GM19043 (cell line): ENCODE results near the gene RGS9BP.
"Not testable (repeated sequence)": the region's sequence is repeated elsewhere in the genome, so short reads cannot be mapped to it uniquely, and the experiment has no call there.

Experiments
- ATAC-seq: cut with Tn5 transposase; IDR thresholded peaks from one replicate; pipeline ENCODE4 v1.9.1; 2021; ENCODE audit warnings: low read depth; ENCODE audit not compliant: unreplicated experiment

RGS9BP gene, protein sequence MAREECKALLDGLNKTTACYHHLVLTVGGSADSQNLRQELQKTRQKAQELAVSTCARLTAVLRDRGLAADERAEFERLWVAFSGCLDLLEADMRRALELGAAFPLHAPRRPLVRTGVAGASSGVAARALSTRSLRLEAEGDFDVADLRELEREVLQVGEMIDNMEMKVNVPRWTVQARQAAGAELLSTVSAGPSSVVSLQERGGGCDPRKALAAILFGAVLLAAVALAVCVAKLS

DNA sequence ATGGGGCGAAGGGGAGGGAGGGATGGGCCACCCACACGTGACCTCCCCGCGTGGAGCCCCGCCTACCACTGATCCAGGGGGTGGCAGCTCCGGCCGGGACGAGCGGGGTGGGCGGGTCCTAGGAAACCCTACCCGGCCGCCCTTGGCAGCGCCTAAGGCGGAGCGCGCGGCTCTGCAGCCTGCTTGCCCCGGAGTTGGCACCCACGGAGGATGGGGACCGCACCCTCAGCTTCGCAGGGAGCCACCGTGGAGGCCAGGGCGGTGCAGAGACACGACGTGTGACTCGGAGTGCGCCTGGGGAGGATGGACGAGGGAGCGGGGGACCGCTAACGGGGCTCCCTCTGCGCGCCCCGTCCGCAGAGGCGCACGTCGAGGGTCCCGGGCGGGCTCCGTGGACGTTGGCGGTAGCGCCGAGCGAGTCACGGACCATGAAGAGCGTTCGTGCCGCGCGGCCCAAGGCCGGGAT is at the start of gene RGS9BP:
Gene RGS9BP (plus strand): TSS at position 129 of the 466 bp plus-strand sequence. CDS start 416 bp downstream, outside the sequence.
- ATAC-seq: no peak

DNA sequence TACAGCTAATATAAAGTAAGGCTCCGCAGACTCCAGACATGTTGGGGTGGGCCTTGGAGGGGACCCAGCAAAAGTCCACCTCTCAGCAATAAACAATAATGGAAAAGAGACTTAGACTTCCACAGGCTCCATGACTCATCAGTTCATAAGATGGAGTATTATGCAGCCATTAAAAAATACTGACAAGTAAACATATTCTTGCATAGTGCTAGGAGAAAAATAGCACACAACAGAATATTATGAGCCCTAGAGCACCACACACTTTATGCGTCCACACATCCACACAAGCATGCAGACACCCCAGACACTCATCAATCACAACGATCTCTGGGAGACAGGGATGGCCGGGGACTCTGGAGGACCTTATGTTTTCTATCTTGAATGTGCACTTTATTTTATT is 48.7 kb upstream of the RGS9BP start:
- no peak for ATAC-seq

DNA sequence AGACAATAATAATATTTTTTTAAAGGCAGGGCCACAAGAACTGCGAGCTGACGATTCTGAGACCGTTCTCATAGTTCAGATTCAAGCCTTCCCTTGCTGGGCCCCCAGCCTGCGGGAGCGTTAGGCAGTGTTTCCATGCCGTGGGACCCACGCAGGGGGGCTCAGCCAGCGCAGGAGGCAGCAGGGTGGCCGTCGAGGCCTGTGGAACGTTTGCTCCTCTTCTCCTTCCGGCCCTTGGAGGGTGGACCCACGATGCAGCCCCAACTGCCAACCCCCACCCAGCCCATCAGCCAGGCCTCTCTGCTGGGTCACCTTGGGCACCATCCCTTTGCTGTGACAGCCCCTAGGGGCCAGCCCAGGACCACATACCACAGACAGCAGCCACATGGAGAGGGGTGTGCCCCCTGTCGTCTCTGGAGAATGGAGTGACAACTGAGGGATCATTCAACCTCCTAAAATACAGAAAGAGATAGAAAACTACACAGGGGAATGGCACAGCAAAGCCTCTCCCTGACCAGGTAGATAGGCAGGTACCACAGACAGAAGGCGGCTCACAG is 47.9 kb upstream of the RGS9BP start:
- no peak for ATAC-seq

DNA sequence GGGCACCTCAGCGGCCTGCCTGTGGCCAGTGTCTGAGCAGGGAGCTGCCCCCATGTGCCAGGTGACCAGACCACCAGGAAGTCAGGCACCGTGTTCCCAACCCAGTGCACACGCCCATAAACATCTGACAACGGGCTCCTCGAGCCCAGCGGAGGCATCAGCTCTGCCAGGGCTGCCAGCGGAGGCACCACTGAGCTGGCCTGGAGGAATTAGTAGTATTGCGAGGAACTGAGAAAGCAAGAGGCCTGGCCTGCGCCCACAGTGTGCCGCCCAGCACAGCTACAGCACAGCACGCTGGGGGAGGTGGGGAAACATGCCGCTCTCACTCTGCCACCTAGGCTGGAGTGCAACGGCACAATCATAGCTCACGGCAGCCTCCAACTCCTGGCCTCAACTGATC is 45.3 kb upstream of the RGS9BP start:
- ATAC-seq: no peak

DNA sequence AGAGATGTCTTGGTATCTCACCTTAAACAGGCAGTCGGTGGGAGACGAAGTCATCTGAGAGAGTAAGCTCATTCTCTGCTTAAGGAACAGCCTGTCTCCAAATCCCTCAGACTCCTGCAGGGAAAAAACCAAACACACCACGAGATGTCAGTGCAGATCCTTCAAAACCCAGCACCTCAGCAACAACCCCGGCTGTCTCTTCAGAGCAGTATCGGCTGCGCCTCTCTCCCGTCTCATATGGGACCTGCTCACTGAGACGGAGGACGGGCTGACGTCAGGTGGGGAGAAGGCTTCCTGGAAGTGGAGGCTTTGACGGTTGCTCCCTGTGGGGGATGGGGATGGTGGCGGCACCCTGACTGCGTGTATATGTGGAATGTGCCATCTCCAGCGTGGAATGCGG is 44.3 kb upstream of the RGS9BP start:
- ATAC-seq: no peak

DNA sequence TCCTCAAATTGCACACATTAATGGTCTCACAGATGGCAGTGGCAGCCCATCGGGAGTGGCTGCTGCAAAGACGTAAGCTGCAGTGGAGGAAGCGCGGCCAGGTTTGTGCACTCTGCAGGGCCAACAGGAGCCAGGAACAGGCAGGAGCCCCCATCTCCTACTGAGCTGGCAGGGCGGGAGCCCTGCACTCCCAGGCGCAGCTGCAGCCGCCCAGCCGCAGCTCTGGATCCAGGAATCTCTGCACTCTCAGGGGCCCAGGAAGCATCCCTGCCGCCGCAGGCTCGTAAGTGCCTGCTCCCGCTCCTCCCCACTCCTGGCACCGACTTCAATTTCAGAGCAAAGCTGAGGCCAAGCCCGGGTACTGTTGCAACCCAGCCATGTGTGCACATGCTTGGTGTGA is 38.2 kb upstream of the RGS9BP start:
- no peak for ATAC-seq

DNA sequence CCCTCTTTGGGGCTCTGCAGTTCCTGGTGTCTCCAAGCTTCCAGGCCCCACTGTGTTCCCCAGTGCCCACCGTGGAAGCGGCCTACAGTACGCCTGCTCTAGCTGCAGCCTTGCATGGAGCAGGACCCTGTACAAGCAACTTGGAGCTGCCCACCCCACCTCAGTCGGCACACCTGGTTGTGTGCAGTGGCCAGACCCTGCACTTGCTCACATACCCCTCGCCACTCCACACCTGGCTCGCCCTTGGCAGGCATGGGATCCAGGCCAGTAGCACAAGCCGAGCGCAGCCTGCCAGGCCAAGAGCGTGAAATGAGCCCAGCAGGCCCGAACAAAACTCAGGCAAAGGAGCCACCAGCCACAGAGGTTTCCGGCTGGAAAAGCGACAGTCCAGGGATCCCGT is 37.0 kb upstream of the RGS9BP start:
- ATAC-seq: no peak

DNA sequence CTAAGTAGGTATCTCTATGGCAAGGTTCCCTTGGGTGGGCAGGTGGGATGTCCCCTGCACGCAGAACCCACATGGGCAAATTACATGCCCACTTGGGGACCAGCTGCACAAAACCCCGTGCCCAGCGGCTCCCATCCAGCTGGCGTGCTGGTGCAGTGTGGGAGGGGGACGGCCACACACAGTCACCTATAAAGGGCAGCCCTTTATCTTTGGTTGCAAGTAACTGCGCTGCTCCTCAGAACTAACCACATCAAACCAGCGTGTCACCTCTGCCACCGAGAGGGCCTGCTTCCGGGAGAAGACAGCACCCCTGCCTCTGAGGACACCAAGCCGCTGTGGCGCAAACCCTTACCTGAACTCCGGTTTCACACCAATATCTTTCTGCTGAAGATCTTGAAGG is 32.9 kb upstream of the RGS9BP start:
- no peak for ATAC-seq

DNA sequence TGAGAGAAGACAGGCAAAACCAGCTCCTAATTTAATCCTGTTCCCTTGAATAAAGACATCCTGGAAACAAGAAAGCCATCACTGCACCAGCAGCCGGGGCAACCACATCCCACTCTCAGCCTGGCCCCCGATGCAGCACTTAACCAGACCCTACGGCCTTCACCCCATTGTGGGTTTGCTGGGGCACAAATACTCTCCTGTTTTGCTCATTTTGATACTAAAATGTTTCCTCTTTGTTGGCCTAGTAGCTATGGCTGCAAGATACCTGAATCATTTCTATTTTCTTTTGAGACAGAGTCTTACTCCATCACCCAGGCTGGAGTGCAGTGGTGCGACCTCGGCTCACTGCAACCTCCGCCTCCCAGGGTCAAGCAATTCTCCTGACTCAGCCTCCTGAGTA is 29.1 kb upstream of the RGS9BP start:
- no peak for ATAC-seq

DNA sequence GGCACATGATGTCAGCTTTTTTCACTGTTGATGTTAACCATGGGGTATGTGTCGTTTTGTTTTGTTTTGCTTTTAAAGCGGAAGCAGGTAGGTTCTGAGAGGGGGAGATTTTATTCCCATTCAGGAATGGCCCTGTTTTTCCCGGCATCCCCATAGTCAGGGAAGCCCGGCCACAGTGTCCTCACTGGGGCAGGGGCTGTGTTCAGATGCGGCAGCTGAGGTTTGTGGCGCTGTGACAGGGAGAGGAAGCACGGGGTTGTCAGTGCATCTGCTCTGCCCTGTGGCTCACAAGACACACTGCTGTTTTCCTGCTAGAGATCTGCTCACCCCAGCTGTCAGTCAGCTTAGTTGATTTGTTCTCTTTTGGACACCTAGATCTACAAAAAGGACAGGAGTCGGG is 28.3 kb upstream of the RGS9BP start:
- ATAC-seq: no peak

DNA sequence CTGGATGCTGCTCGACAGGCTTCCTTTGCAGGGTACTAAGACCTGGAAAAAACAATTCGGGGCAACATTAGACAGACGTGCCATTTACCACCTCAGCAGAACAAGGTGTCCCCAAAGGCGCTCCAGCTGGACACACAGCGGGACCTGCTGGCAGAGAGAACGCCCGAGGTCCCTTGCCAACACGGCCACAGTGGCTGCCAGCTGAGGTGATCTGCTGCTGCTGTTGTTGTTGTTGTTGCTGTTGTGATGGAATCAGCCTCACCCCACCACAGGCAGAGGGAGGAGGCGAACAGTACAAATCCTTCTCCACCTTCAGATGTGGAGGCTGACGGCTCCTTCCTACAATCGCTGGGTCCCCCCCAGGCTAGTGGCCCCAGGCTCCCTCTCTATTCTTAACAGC is 25.9 kb upstream of the RGS9BP start:
- ATAC-seq: no peak

DNA sequence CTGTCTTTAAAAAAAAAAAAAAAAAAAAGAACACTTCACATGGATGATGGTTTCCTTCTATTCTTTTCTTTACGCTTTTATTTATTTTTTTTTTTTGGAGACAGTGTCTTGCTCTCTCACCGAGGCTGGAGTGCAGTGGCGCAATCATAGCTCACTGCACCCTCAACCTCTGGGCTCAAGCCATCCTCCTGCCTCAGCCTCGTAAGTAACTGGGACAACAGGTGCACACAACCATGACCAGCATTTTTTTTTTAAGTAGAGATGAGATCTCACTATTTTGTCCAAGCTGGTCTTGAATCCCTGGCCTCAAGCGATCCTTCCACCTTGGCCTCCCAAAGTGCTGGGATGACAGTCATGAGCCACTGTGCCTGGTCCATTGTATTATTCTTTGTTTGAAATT is 25.0 kb upstream of the RGS9BP start:
- ATAC-seq: no peak

DNA sequence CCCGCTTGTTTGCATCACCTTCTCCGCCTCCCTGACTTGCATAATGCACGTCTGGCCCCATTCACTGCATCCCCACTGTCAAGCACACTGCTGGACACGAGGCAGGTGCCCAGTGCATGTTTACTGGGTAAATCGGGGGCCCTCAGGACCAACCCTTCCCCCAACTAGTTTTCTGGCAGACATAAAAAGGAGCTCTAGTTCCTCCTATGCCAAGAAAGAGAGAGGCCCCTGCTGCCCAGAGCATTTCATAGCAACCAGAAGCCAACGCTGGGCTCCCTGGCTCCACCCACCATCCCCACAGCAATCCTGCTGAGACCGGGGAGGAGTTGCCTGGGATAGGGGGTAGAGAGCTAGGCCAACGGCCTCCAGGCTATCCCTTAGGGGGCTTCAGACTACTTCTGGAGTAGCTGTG is 23.9 kb upstream of the RGS9BP start:
- no peak for ATAC-seq

DNA sequence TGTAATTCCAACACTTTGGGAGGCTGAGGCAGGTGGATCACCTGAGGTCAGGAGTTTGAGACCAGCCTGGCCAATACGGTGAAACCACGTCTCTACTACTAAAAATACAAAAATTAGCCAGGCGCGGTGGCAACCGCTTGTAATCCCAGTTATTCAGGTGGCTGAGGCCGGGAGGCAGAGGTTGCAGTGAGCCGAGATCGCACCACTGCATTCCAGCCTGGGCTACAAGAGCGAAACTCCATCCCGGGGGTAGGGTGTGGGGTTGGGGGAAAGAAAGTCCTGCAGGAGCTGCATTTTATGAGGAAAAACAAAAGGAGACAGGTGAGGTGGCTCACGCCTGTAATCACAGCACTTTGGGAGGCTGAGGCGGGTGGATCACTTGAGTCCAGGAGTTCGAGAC is 23.3 kb upstream of the RGS9BP start:
- not testable (repeated sequence) for ATAC-seq

DNA sequence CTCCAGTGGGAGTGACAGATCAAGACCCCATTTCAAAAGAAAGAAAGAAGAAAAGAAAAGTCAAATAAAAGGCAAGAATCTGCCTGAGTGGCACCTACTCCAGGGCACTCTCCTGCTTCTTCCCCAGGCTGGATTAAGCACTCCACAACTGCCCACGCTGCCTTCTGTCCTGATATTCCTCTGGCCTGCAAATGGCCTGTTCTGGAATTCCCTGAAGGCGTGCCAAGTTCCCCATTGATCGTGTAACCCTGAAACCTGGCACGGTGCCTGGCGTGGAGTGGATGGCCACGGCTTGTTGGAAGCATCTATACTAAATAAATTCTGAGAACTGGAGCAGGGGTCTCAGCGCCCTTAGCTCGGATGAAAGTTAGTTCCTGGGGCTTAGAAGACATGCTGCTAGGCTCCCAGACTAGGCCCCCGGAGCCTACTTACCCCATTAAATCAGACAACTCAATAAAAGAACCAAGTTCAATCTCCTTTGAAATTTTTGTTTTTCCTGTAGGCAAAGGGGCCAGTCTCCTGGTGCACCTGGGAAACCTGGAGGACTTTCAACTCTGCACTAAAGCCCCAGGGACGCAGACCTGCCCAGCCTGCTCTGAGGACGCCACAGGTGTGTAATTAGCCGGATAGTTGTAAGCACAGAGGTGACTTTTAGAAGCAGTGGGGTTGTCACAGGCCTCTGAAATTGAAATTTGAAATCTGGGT is 22.6 kb upstream of the RGS9BP start:
- no peak for ATAC-seq

DNA sequence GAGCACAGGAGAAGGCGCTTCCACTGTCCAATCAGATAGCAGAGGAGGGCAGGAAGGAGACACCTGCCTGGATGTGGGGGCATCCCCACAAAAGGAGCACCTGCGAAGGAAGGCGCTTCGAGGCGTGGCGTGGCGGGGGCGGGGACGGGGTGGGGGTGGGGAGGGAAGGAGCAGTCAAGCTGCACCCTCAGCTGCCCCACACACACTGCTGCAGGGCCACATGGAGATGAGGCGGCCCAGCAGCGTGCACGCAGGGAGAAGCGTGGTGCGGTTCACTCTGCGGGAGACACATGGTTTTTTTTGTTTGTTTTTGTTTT is 22.1 kb upstream of the RGS9BP start:
- ATAC-seq: no peak

DNA sequence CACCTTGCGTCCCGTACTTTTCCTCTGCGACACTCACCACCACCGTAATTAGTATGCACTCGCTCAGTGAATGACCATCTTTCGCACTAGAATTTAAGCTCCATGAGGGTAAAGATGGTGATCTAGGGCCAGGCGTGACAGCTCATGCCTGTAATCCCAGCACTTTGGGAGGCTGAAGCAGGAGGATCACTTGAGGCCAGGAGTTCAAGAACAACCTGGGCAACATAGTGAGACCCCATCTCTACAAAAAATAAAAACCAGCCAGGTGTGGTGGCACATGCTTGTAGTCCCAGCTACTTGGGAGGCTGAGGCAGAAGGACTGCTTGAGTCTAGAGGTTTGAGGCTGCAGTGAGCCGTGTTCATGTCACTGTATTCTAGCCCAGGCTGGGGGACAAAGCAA is 19.3 kb upstream of the RGS9BP start:
- ATAC-seq: not testable (repeated sequence)

DNA sequence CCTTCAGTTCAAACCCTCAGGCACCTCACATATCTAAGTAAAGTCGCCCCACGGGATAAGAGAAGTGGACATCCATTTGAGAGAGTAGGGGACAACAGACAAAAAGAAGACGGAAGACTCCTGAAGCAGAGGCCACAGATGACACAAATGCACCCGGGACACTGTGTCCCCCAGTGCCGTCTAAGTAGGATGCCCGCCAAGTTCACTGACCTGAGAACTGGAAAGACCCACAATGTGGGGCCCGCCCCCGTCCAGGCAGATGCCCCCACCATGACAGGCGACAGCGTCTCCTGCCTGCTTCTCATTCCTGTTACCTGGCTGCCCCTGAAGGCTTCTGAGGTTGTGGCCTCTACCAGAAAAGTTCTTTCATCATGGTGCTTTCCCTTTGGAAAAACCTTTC is 17.6 kb upstream of the RGS9BP start:
- no peak for ATAC-seq

DNA sequence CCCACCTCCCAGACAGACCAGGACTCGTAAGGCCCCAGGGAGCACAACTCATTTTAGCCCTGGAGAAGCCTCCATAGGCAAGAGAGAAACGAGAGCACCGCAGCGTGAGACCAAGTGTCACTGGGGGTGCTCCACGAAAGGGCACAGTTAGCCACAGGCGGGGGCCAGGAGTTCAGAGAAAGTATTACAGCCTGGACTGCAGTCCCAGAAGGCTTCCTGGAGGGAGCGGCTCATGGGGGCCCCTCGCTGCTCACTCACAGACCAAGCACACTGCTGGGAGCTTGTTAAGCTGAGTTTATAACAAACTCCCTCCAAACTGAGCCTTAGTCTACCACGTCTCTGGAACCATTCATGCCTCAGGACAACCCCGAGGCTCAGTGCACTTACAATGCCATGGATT is 17.1 kb upstream of the RGS9BP start:
- ATAC-seq: no peak

DNA sequence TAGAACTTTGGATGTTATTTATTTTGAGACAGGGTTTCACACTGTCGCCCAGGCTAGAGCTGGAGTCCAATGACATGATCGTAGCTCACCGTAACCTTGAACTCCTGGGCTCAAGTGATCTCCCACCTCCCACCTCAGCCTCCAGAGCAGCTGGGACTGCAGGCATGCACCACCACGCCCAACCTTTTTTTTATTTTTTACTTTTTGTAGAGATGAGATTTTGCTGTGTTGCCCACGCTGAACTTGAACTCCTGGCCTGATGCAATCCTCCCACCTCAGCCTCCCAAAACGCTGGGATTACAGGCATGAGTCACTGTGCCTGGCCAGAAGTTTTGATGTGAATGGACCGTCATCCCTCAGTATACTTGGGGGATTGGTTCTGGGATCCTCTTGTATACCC is 14.3 kb upstream of the RGS9BP start:
- ATAC-seq: no peak

DNA sequence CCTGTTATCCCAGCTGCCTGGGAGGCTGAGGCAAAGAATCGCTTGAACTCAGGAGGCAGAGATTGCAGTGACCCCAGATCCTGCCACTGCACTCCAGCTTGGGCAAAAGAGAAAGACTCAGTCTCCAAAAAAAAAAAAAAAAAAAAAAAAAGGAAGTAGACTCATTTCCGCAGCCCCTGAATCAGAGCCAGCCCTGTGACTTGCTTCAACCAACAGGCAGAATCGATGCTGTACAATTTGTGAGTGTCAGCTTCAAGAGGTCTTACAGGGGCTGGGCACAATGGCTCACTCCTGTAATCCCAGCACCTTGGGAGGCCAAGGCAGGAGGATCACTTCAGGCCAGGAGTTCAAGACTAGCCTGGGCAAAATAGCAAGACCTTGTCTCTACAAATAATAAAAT is 13.5 kb upstream of the RGS9BP start:
- no peak for ATAC-seq

DNA sequence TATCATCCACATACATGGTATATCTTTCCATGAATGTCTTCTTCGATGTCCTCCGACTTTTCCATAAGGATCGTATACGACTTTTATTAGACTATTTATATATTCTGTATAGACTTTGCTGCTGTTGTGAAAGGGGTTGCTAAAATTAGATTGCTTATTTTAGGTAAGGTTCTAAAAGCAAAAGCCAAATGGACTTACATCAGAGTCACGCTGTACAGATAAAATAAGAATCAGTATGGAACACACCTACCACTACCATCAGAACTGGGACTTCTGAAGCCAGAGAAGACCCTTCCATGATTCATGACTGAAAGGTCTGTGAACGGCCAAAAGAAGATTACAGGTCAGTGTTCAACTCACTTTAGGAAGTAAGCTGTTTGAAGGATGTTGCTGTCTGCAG is 9.6 kb upstream of the RGS9BP start:
- no peak for ATAC-seq
